NCI-H146 (cell line): ENCODE results near the gene MED12L.
A peak's percentile ranks its signal among the peaks of the same experiment; 100 is the strongest.

Source experiments
- DNase-seq: peaks from one replicate; lab custom pipeline; 2025; lab: John Stamatoyannopoulos, UW

MED12L gene

DNA sequence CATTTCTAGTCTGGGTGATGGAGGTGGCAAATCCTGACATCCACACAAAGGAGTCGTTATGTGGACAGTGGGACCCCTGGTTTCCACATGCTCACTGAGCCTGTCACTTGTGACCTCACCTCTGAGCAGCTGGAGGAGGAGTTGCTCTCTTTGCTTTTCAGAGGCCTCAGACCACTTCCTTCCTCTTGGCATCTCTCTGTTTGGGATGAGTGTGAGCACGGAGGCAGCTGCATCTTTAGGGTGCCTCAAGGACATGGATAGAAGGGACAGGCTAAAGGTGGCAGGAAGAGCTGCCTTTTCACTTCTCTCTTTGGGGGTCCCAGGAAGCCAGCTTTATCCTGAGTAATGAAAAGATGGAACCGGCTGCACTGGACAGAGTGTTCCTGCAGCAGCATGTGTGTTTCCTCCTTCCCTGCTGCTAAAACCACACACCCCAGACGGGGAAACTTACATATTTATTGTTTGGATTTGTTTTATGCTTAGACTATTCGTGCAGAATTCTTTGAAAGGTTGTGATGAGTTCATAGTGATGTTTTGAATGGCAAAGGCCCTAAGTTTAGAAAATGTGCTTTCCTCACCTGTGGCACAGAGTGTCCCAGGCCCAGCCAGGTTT lies 85.8 kb downstream of the MED12L start:
- no peak for DNase-seq

DNA sequence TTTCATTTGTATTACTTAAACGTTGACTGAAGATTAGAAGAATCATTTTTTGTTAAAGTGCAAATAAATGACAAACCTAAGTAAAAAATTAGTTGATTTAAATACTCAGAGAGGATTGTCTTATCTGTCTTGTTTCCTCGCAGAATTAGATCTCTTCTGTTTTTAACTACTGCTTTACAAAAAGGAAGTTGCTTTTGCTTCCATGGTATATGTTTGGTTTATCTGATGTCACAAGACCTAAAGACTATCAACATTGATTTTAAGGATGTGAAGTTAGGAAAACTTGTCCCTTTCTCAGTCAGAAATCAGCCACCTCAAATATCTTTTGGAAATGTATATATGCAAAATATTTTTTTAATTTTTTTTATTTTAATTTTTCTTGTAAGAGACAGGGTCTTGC lies 88.9 kb downstream of the MED12L start:
- no peak for DNase-seq

DNA sequence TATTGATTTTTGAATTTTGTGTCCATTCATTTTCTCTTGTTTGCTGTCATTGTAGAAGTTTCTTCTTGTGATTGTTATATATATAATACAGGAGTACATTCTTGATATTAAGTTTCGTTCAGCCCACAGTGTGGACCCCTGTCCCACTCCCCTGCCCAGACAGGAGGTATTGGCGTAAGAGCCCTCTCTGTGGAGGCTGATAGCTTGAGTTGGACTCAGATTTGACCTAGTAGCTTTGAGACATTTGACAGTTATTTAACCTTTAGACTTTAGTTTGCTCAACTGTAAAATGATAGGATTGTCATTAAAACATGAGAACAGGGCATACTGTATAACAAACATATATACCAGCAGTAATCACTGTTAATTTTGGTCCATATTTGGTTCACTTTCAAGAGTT lies 90.5 kb downstream of the MED12L start:
- DNase-seq: no peak

DNA sequence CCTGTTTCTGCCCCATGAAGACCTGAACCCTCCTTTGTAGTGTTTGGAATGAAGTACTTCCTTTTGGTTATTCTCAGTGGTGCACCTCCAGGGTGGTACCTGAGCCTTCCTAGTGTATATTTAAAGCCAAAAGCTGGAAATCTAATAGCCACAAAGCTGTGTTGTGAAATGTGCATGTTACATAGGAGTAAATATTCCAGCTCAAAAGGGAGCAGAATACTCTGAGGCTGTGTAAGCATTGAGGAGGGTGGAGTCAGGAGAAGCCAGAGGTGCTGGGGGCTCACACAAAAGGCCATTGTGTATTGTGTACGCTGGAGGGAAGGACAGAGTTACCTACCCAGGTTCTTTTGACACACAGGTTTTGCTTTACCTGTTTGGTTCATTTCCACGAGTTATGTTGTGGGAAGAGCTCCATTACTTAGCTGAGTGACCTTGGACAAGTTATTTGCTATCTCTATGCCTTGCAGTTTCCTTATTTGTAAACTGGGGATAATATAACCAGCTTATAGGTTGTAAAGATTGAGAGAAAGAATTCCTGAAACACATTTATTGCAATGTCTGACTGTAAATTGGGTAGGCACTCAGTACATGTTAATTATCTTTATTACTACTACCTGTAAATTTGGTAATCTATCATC lies 92.9 kb downstream of the MED12L start:
- peak; percentile 51 for DNase-seq

DNA sequence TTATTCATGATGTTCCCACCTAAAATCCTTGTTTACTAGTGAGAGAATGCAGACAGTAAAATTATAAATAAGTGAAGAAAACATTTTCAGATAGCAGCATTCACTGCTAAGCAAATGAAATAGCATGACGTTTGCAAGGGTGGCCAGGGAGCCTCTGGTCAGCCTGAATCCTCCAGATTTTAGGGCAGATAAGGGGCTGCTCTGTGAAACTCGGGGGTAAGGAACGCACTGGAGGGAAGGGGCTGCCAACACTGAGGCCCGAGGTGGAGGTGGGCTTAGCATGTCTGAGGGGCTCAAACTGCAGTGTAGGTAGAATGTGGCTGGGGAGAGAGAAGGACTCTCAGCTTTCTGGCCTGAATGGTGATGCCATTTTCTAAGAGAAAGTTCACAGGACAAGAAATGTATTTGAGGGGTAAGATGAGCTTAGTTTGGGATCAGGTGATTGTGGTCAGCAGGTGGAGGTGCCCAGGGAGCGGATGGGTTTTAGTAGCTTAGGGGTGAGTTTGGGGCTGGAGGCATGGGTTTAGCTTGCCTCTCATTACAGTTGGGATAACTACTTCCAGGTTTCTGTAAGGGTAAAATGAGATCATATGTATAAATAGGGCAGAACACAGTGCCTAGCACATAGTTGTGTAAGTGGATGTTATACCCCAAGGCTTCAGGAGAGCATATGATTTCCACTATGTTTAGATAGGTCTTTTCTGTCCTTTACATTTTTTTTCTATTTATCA lies 97.0 kb downstream of the MED12L start:
- no peak for DNase-seq

DNA sequence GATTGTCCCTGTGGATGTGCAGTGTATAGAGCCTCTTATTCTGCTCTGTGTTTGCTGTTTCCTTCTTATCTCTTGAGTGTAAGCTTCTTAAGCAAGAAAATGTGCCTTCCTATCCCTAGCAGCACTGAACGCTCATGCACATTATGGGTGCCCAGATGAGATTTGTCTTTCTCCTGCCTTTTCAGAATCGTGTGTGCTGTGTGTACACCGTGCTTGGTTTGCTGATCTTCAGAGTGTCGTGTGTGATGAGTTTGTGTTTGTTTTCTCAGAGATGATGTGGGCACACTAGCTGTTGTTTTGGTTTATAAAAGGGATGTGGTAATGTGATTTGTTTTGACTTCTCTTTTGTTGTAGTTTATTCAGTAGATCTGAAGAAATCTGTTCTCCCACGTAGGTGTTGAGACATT lies 97.8 kb downstream of the MED12L start:
- no peak for DNase-seq

DNA sequence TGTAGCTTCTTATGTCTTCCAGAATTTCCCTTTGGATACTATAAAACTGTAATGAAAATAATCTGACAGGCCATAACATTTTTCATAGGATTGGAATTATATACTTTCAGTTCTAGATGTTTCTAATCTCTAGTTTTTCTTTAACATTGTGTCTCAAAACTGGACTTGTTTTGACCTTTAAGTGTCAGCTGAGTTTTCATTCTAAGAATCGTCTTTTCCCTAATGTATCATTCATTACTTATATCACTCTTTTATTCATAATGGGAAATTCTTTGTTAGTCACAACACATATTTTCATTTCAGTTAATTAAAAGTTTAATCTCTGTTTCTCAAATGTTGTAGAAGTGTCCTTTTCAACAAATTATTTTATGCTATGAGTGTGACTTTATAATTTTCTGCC lies 105.6 kb downstream of the MED12L start:
- no peak for DNase-seq

DNA sequence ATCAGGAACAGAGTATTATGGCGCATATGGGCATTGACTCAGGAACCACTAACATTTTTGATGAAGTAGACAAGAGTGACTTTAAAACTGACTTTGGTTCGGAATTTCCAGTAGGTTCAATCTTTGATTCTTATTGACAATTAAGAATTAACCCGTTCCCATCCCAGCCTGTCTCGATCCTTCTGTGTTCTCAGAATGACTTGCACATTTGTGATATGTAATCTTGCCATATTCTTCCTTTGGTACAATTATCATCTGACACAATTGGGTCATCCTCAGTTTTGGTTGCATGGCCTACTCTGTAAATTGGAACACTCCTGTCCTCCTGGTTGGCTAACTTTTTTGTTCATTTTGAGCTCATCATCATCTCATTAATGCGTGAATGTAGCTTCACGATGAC lies 107.1 kb downstream of the MED12L start:
- DNase-seq: no peak

DNA sequence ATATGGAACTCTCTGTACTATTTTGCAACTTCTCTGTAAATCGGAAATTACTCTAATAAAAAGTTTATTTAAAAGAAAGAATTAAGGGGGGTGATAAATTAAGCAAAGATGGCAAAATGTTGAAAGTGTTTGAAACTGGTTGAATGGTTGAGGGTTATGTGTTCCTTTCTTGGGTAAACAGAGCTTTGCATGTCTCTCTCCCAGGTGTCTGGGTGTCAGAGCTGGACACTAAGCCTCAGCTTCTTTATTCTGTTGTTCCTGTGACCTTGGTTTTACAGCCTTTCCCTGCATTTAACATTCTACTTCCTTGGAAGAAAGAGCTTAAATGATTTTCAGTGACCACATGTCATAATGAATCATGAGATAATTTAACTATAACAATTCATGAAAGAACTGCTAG lies 110.4 kb downstream of the MED12L start:
- no peak for DNase-seq

DNA sequence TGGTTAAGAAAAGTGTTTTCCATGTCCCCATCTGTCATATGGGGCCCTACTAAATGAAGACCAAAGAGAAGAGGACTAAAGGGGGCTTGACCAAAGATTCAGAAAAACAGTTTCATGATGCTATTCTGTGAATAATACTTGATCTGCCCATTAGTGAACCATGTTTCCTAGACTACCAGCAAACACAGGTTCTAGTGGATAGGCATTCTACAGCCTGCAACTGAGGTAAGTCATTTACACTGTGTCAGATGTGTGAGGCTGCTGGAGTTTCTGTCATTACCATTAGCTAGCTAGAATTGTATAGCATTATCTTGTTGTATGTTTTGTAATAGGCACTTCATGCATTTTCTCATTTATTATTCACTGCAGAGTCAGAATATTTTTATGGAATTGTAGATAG lies 111.0 kb downstream of the MED12L start:
- no peak for DNase-seq

DNA sequence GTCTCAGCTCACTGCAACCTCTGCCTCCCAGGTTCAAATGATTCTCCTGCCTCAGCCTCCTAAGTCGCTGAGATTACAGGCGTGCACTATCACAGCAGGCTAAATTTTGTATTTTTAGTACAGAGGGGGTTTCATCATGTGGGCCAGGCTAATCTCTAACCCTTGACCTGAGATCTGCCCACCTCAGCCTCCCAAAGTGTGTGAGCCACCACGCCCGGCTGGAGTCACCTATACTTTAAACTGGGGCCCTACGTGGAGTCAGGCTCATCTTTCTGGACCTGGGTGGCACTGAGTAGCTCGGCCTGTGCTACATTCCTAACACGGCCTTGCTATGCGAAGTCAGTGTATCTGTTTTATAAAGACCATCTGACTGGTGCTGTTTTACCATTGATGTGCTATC lies 111.8 kb downstream of the MED12L start:
- DNase-seq: no peak

DNA sequence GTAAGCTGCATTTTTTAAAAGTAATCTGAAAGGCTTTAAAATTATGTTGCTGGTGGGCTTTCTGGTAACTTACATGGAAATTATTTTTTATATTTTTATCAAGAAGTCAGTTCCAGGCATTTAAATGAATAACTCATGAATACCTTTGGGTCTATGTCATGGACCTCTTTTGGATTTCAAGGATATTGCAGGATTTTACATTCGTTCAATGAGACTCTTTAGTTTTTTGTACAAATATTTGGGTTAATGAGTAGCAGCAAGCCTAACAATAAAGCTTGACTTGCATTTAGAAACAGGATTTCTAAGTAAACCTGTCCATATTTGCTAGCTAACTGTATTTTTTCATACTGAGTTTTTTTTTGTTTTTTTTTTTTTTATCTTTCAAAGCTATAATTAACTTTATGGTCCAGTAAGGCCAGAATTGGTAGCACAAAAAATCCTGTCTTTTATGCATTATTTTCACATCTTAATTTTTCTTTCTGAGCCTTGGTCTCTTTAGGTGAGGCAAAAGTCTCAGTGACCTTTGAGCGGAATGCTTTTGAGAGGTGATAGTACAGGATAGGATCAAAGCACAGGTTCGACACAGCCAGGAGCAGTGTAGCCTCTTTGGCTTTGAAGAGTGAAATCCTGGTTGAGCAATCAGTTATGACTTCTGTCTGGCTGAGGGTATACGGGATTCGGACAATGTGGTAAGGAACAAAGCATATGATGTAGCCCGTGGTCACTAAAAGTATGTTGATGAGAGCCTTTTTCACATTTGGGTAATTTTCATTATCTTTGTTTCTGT lies 112.7 kb downstream of the MED12L start:
- peak; percentile 10 for DNase-seq

DNA sequence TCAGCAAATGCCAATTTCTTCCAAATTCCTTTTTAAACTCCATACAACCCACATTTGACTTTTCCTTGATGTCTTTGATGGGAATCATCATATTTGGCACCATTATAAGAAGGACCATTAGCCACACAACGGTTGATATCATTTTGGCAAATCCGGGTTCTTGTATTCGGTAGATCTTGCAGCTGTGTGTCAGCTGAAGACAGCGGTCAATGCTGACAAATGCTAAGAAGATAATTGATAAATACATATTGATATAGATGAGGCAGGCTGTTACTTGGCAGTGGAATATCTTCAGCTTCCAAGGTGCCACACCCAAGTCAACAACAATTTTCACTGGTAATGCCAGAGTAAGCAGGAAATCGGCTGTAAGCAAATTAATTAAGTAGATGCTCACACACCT lies 113.4 kb downstream of the MED12L start:
- peak; percentile 54 for DNase-seq

DNA sequence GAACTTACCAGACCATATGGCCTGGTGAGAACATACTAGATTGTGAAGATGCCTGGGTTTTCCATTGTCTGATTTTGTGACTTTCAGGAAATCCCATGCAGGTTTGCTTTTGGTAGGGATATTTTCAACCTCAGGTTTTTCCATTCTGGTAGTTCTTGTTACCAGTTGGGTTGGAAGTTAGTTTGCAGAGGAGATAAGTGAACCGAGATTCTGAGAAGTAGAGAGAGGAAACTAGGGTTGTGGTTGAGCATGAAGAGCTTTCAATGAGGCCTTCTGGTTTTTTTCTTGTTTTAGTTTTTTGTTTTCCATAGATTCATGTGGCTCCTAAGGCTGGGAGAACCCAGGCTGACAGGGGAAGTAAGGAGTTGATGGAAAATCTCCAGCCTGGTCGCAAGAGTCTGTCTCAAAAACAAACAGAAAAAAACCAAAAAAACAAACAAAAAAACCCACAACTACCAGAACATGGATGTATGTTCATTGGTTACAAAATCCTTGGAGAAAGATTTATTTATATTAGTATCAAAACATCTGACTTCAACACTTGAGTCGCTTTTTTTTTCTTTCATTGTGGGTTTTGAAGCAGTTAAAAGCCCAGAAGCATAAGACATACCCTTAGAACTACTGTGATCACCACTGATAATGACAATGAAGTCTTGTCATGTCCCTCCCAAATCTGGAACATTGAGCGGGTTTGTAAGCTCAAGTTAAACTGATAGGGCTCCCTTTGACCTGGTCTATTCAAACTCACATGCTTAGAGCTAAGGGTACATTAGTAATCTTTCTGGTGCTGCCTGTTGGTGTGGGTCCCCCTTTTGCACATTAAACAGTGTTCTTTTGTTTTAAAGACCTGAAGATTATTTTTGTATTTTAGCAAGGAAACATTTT lies 114.3 kb downstream of the MED12L start:
- no peak for DNase-seq

DNA sequence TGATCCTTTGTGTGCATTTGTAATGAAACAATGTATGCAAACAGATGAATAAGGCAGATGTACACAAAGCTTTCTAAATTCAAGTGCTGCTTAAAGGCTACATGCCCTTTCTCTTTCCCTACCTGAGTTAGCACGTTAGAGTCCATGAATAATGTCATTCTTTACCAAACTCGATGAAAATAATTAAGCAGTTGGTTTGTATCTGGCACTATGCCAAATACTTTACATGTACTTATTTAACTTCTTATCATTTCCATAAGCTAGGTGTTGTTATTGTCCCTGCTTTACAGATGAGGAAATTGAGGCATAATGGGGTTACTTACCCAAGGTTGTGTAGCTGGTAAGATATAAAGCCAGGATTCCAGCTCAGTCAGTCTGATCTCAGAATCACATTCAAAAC lies 115.1 kb downstream of the MED12L start:
- no peak for DNase-seq

DNA sequence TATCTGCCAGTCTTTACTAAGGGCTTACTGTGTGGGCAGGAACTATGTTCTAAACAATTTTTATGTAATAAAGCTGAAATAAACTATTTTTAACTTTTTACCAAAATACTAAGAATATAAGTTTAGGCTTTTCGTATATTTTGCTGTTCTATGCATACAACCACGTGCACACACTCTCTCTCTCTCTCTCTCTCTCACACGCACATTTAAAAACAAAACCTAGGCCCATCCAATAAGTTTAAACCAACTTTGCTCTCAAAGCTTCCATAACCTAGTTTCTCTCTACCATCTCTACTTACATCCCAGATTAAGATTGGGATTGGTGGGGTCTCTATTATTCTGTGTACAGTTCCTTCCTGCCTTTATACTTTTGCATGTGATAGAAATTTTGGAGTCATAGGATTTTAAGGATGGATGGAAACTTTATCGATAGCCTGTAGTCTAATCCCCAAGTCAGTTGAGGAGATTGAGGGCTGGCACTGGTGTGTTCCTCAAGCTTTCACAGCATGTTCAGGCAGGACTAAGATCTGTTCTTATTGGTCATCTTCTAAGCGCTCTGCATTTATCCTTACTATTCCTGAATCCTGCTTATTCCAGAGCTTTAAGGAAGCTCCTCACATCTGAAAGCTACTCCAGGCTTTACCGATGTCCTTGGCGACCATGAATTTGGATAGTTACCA lies 115.7 kb downstream of the MED12L start:
- no peak for DNase-seq

DNA sequence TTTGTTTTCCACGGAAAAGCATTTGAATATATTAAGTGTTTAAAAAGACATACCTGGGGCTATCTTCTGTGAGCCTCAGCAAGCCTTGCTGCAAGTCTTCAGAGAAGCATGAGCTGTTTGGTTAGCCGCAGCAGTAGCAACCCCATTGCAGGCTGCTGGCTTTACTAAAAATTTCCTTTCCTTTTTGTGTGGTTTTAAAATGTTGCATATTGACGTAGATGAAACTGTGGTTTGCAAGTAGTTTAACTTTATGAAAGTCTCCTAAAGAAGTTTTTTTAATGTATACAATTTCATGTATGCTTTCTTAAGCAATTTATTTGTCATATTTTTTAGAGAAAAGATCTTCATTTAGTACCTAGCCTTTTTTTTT lies 117.6 kb downstream of the MED12L start, which contains the start of gene GPR171:
GPR171 (minus strand) TSS at position 166 of the 370 bp plus-strand sequence. CDS start 3,830 bp downstream, outside the sequence.
- no peak for DNase-seq

DNA sequence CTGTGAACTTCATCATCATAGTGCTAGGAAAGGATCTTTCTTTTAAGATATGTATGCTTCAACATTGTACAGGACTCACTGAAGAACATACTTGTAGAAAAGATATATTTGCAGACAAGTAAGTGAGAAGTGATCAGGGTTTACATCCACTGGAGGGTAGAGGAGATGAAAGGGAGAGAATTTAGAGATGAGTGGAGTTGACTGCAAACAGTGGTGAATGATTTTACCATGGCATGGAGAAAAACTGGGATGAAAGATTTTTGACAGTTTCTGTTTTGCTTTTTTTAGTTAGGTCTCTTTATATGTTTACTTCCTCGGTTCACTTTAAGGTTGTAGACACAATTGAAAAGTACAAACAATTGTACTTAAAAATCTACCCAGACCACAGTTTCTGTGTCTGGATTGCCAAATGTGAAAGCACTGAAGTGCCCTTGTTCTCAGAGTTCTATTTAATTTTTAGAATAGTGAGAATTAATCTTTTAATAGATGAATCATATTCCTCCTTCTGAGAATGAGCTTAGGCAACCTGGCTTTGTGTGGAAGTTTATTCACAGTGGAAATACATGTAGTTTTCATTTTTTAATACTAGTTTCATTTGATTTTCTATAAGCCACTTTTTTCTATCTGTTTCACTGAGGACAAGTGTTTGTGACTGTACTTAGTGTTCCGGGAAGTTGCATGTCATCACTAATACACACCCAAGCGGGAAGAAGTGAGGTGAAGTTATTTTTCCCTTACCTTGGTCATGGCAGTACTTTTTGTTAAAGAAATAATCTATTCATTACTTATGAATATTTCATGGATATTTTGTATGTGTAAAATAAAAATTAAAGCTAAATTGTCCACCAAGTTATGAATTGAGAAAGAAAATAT lies 119.3 kb downstream of the MED12L start:
- no peak for DNase-seq

DNA sequence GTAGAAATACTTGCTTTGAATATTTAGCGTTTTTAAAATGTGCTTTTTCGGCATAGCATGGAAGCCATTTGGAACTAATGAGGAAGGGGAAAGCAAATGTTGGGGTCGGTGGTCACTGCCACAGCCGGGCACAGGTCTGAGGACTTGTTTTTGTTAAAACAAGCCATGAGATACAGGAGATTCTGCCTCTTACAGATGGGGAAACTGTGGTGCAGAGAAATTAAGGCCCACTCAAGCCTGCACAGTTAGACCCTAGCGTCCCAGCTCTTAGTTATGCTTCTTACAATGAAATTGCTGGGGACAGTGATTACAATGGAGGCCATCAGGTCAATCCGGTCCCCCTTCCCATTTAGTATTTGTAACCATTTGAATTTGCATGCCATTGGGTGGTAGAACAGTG lies 120.0 kb downstream of the MED12L start:
- DNase-seq: no peak

DNA sequence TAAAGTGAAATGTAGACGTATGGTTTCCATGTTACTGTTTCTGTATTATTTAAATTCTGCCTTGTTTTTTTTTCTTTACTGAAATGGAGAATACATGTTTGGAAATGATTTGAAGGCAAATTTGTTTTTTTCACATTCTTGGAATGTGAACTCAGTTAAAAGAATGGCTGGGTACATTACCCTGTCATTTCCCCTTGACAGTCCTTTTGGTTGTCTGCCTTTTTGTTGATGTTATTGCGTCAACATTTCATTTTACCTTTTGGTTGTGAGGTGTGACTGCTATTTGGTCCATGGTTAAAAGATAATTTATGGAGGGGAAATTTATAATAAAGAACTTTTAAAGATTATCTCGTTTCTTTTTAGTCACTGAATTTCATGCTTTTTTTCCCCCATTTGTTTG lies 120.7 kb downstream of the MED12L start:
- no peak for DNase-seq
